T47D (cell line): ENCODE data around the gene PRPF6.
"Not testable (repeated sequence)": the region's sequence is repeated elsewhere in the genome, so short reads cannot be mapped to it uniquely, and the experiment has no call there.

Experiments
- DNase-seq, 2 experiments: peaks; one replicate each; pipeline versions ENCODE4 v3.0.0 to v3.0.0-alpha.2; 2011 to 2012; ENCODE audit warnings: low read depth in 1 of 2, low spot score in 1 of 2
- JUND ChIP-seq: IDR thresholded peaks from 2 replicates; pipeline ENCODE4 v1.6.1; 2012; ENCODE audit warnings: low read depth
- in situ Hi-C: cut with HindIII; loops from 2 replicates; pipeline ENCODE4 v1.10.0; 2016; ENCODE audit warnings: low sequenced_read_pairs, low pct_unique_long_range_greater_than_20kb

PRPF6 gene

DNA sequence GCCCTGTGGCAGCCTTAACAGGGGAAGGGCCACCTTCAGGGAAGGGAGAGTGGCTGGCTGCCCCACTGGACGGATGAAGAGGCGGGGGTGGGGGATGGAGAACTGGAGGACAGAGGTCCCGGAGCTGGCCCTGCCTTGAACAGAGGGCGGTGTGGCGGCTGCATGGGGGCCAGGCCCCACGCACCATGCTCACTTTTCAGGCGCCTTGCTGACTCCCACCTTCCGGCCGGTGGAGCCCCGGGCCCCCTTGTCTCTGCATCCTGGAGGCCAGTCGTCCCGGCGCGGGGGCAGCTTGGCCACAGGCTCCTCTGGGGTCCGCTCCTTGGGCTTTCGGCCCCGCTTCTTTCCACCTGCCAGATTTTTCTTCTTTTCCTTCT is 21.2 kb upstream of the PRPF6 start:
- in situ Hi-C loops = no loop called here
- TF ChIP-seq JUND = no peak
- DNase-seq = no peak

DNA sequence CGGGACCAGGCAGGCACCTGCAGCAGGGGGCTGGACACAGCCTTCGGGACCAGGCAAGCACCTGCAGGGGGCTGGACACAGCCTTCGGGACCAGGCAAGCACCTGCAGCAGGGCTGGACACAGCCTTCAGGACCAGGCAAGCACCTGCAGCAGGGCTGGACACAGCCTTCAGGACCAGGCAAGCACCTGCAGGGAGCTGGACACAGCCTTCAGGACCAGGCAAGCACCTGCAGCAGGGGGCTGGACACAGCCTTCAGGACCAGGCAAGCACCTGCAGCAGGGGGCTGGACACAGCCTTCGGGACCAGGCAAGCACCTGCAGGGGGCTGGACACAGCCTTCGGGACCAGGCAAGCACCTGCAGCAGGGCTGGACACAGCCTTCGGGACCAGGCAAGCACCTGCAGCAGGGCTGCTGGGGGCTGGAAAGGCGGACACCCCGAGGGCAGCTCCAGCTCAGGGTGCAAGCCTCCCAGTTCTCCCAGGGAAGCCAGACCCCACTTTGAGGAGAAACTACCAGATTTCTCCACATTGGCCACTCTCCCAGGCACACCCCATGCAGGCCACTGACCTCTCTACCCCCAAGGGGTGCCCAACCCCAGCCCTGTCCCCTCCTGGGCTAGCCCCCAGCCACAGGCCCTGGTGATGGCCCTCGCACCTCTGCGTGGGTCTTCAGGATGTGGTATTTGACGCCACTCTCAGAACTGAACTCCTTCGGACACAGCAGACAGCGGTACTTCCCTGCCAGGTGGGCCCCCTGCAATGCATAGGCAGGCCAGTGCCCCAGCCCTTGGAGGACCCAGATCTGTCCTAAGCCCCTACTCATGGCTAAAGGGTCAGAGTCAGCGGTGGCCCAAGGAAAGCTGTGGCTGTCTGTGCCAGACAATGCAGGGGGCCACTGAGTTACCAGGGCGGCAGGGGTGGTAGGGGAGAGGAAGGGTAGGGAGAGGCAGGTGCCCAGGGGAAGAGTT is 20.0 kb upstream of the PRPF6 start:
- DNase-seq, in situ Hi-C loops: not testable (repeated sequence)

DNA sequence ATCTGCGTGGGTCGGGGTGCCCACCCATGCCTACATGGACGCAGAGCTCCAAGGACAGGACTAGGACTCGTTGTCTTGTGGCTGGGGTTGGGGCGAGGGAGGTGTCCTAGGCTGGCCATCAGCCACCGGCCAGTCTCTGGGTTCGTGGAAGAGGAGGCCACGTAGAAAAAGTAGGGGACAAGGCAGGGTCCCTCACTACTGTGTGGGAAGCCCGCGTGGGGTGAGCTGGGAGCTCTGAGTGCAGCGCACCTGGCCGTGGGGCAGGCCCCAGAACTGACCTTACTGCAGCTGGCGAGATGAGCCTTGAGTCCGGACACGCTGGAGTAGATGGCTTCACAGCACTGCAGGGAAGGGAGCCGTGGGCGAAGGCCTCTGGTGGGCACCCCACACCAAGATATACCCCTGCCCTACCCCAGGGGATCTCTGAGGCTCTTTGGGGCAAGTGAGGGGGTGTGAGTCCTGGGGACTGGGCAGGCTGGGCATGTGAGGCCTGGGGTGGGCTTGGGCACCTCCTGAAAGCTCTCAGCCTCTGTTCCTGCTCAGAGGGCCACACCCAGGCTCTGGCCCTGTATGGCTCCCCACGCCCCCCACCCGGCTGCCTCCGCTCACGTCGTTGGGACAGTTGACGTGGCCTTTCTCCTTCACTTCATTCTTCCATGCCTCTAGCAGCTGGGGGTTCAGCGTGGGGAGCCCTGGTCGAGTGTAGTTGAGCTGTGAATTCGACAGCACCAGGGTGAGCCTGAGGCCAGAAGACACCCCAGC is 19.1 kb upstream of the PRPF6 start:
- no peak for TF ChIP-seq JUND
- no peak for DNase-seq
- in situ Hi-C loops = no loop called here

DNA sequence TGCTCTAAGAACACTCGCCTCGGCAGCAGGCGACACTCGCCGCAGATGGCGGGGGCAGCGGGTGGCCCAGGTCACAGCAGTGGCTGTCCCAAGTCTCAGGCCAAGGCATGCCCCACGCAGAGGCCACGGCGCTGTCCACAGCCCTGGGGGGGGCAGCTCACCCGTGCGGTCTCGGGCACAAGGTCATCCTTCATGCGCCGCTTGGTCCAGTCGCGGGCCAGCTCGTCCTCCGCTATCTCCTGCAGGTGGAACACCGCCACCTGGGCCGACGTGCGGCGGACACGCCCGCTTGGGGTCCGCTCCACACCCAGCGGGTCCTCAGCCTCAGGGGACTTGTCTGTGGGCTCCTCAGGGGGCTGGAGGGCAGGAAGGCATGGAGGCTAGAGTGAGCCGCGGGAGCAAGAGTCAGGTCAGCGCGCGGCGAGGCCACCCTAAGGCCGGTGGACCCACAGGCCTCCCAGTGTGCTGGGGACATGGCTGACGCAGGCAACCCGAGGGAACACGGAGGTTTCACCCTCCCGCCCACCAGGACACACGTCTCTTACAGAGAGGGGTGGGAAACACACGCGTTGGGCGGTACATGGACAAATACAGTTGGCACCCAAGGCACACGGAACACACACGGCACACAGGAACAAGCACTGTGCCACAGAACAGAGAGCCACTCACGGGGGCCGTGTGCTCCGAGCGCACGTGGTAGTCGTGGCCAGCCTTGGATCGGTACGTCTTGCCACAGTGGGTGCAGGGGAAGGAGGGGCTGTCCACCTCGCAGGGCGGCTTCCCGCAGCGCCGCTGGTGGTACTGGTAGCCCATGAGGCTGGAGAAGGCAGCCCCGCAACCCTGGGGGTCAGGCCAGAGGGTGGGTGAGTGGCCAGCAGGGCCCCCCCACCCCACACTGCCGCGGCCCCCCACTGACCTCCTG is 18.2 kb upstream of the PRPF6 start:
- in situ Hi-C loops = no loop called here
- DNase-seq = no peak
- TF ChIP-seq JUND = no peak

DNA sequence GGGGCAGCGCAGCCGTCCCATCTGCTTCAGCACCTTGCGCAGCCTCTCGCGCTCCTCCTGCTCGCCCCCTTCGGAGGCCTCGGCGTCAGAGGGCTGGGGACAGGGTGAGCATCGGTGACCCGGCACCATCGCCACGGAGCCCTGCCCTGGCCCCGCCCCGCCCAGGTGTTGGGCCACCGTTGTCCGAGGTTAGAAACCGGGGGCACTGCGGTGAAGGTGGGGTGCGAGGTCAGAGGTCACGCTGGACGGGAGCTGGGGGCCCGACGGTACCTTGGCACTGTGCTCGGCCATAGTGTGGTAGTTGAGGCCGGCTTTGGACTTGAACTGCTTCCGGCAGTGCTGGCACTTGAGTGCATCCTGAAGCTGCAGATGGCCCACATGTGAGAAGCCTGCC is 17.6 kb upstream of the PRPF6 start:
- TF ChIP-seq JUND = no peak
- no peak for DNase-seq
- in situ Hi-C loops = no loop called here

DNA sequence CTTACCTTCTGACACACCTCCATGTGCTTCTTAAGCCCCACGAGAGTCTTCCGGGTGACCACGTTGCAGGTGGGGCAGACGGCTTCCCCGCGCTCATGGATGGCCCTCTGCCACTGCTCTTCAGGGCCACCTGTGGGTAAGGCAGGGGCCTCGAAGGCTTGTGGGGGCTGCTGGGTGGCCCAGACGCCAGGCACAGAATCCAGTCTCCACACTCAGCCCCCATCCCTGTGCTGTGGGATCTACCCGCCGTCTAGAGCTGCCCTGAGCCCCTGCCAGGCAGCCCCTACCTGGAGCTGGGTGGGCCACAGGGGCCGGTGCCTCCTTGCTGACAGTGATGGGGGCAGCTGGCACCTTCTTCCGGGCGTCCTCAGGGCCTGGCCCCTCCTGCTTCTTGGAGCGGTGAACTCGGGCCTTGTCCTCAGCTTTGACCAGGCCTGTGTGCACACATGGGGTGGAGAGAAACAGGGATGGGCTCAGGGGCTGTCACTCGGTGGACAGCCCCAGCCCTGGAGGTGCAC is 17.1 kb upstream of the PRPF6 start:
- no peak for TF ChIP-seq JUND
- no peak for DNase-seq
- in situ Hi-C loops = no loop called here

DNA sequence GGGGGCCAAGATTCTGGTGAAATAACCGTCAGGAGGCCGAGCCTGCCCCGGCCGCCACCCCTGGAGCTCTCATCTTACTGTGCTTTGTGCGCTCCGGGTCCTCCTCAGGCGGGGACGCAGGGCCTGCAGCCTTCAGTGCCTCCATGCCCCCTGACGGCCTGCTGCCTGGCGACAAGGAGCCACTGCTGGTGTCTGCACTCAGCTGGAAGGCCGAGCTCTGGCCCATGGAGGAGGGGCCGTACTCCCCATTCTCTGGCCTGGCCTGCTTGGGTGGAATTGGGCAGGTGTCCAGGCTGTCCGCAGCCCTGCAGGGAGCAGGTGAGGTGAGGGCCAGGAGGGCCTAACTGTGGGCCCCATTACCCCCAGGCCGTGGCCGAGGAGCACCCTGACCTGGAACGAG is 16.5 kb upstream of the PRPF6 start:
- no peak for TF ChIP-seq JUND
- in situ Hi-C loops = no loop called here

DNA sequence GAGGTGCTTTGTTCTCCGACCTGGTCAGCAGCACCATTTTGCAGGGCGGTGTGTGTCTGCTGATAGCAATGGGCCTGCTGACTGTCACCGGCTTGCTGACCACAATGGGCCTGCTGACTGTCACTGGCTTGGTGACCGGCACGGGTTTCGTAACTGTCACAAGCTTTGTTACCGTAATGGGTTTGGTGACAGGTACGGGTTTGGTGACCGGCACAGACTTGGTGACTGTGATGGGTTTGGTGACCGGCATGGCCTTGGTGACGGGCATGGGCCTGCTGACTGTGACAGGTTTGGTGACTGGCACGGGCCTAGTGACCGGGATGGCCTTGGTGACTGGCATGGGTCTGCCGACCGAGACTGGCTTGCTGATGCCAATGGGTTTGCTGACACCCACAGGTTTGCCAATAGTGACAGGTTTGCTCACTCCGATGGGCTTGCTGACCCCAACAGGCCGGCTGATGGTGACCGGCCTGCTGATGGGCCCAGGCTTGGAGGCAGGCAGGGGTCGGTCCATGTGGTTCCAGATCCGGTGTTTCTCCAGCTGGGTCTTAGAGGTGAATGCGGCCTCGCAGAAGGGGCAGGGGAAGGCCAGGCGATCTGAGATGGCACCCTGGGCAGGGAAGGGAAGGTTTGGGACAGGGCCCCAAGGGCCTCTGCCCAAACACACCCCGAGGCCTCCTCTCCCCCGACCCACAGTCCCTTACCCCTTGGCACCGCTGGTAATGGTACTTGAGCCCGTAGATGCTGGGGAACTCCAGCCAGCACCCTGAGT is 14.6 kb upstream of the PRPF6 start:
- in situ Hi-C loops = no loop called here
- no peak for DNase-seq
- TF ChIP-seq JUND = no peak

More for the DNA sequence above, 16.5 kb upstream of the PRPF6 start:
- no peak for DNase-seq

DNA sequence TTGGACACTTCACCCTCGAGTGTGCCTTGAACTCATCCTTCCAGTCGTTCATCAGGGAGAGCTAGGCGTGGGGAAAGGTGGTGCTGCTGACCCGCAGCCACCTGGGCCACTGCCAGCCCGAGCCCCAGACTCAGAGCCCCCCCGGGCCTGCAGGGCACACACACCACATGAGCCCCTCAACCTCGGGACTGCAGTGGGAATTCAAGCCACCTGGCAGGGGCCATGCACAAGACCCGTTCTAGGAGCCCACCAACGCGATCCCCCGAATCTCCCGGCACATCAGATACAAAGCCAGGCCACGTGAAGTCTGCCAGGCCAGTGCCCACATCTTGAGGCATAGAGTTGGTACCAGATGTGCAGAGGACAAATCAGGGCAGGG is 14.0 kb upstream of the PRPF6 start:
- in situ Hi-C loops = no loop called here
- TF ChIP-seq JUND = no peak
- no peak for DNase-seq

DNA sequence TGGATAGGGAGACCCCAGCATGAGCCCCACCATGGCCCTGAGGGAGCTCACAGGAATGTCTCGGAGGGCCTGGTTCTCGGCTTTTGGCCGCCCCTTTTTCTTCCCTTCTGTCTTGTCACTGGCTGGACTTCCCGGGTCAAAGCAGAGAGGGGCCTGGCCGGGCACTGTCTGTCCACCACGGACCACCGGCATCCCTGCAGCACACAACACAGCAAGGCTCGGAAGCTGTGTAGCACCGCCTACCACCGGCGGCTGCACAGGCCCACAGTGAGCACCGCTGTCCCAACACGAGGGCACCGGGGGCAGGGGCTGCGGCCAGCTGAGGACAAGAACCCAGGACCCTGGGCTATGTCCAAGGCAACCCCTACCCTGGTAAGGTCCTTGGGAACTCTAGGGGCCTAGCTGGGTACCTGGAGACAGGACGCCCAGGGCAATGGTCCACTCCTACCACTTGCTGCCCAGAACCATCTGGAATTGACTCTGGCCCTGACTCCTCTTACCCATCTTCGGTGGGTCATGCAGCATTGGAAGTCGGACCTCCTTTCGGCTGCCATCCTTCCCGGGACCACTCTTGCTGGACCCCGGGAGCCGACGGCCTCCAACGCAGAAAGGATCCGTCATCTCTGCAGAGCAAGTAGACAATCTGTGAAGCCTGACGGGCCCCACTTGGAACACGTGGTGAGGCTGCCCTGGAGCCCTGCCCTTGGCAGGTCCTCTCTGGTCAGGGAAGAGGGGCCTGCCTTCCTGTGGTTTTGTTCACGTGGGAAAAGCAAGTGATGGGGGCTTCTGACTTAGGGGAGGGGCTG is 13.4 kb upstream of the PRPF6 start:
- no peak for DNase-seq
- no peak for TF ChIP-seq JUND
- in situ Hi-C loops = no loop called here
